IMR-90 (cell line): ENCODE measurements around the gene POLA2. TPM values are rescaled to one million over a fixed set of nuclear protein-coding genes. Genes with fewer than 3 reads are reported as not detected.
A peak's percentile ranks its signal among the peaks of the same experiment; 100 is the strongest.

Experiments used
- ATAC-seq: fragments of 200-7000 bp; cut with Tn5 transposase; 2 replicates; pipeline ENCODE4 v1.9.1; 2020; ENCODE audit warnings: low read depth, mild to moderate bottlenecking, moderate library complexity
- BruUV-seq: library from RNA; stranded (reverse); fragments of 400-500 nt; replicated peaks from 2 replicates; lab custom pipeline; 2021; lab: Mats Ljungman, UMichigan
- CTCF ChIA-PET: fragments of 300-600 bp; formaldehyde crosslinking; extraction: SDS; loops from one replicate; lab custom pipeline; 2021; ENCODE audit warnings: antibody characterized with exemption; lab: Yijun Ruan, JAX
- POLR2A ChIA-PET: fragments of 300-600 bp; sonication (Branson Sonifier 250); formaldehyde crosslinking; loops from one replicate; lab custom pipeline; 2022; ENCODE audit warnings: antibody characterized with exemption; ENCODE audit not compliant: unreplicated experiment; lab: Charles Lee
- DNase-seq: peaks from one replicate; pipeline ENCODE4 v3.0.0; 2013
- H2AFZ ChIP-seq: replicated peaks from 2 replicates; pipeline ENCODE3; 2013; ENCODE audit warnings: low read length, mild to moderate bottlenecking; ENCODE audit not compliant: poor library complexity
- H2AK5ac ChIP-seq: 2 replicates; pipeline ENCODE4 v1.6.1; 2013; ENCODE audit warnings: low read depth, low read length, inconsistent platforms
- H2AK9ac ChIP-seq: replicated peaks from 2 replicates; pipeline ENCODE3; 2013; ENCODE audit warnings: mild to moderate bottlenecking, low read depth, low read length, moderate library complexity; ENCODE audit not compliant: poor library complexity
- H2BK120ac ChIP-seq: 2 replicates; pipeline ENCODE4 v1.6.1; 2013; ENCODE audit warnings: low read depth, low read length, inconsistent platforms
- H2BK15ac ChIP-seq: 3 replicates; pipeline ENCODE4 v1.6.1; 2013; ENCODE audit warnings: low read depth, low read length, inconsistent platforms
- H2BK20ac ChIP-seq: 2 replicates; pipeline ENCODE4 v1.6.1; 2013; ENCODE audit warnings: low read depth, mild to moderate bottlenecking, inconsistent platforms, low read length, moderate library complexity
- H2BK5ac ChIP-seq: 2 replicates; pipeline ENCODE4 v1.6.1; 2013; ENCODE audit warnings: mild to moderate bottlenecking, low read depth, low read length, inconsistent platforms; ENCODE audit not compliant: poor library complexity, severe bottlenecking
- H3K14ac ChIP-seq: replicated peaks from 2 replicates; pipeline ENCODE4 v1.6.1; 2013; ENCODE audit warnings: low read depth, low read length, inconsistent platforms
- H3K18ac ChIP-seq: 2 replicates; pipeline ENCODE4 v1.6.1; 2013; ENCODE audit warnings: low read depth, low read length, control low read depth
- H3K23ac ChIP-seq: 2 replicates; pipeline ENCODE4 v1.6.1; 2013; ENCODE audit warnings: low read depth, low read length, inconsistent platforms
- H3K27ac ChIP-seq: 2 replicates; pipeline ENCODE4 v1.5.1; 2013; ENCODE audit warnings: mild to moderate bottlenecking, control low read depth, low read length; ENCODE audit not compliant: insufficient read depth
- H3K27me3 ChIP-seq: 2 replicates; pipeline ENCODE4 v1.6.1; 2013; ENCODE audit warnings: low read length; ENCODE audit not compliant: control insufficient read depth, insufficient read depth
- H3K36me3 ChIP-seq: 2 replicates; pipeline ENCODE4 v1.6.1; 2013; ENCODE audit warnings: low read length, mixed read lengths; ENCODE audit not compliant: control insufficient read depth, insufficient read depth
- H3K4ac ChIP-seq: 2 replicates; pipeline ENCODE4 v1.6.1; 2013; ENCODE audit warnings: low read depth, low read length, inconsistent platforms
- H3K4me1 ChIP-seq: 2 replicates; pipeline ENCODE4 v1.6.1; 2013; ENCODE audit warnings: low read length, mixed read lengths; ENCODE audit not compliant: control insufficient read depth, insufficient read depth
- H3K4me2 ChIP-seq: 2 replicates; pipeline ENCODE4 v1.6.1; 2013; ENCODE audit warnings: low read depth, mild to moderate bottlenecking, control low read depth, low read length, moderate library complexity
- H3K4me3 ChIP-seq: 2 replicates; pipeline ENCODE4 v1.5.1; 2013; ENCODE audit warnings: low read depth, mild to moderate bottlenecking, control low read depth, low read length, moderate library complexity; ENCODE audit not compliant: insufficient read depth
- H3K56ac ChIP-seq: 2 replicates; pipeline ENCODE4 v1.6.1; 2013; ENCODE audit warnings: low read length, inconsistent platforms; ENCODE audit not compliant: insufficient read depth; ENCODE audit errors: extremely low read depth
- H3K79me1 ChIP-seq, 2 experiments: 2 replicates each; pipeline ENCODE4 v1.6.1; 2013; ENCODE audit warnings: low read length in 2 of 2, inconsistent platforms in 1 of 2, low read depth in 1 of 2
- H3K9ac ChIP-seq: 2 replicates; pipeline ENCODE4 v1.6.1; 2013; ENCODE audit warnings: low read depth, low read length, control low read depth
- H3K9me1 ChIP-seq: 2 replicates; pipeline ENCODE4 v1.6.1; 2013; ENCODE audit warnings: low read length, inconsistent platforms; ENCODE audit not compliant: insufficient read depth
- H3K9me3 ChIP-seq: 2 replicates; pipeline ENCODE4 v1.6.1; 2013; ENCODE audit warnings: low read length; ENCODE audit not compliant: control insufficient read depth, insufficient read depth
- H4K20me1 ChIP-seq: 2 replicates; pipeline ENCODE4 v1.6.1; 2013; ENCODE audit warnings: low read length, inconsistent platforms; ENCODE audit not compliant: insufficient read depth
- H4K5ac ChIP-seq: 2 replicates; pipeline ENCODE4 v1.6.1; 2013; ENCODE audit warnings: mild to moderate bottlenecking, low read depth, low read length, control low read depth
- H4K8ac ChIP-seq, 2 experiments: 2 replicates each; pipeline ENCODE4 v1.6.1; 2013; ENCODE audit warnings: low read depth in 2 of 2, low read length in 2 of 2, control low read depth in 1 of 2, inconsistent platforms in 1 of 2
- H4K91ac ChIP-seq: 2 replicates; pipeline ENCODE4 v1.6.1; 2013; ENCODE audit warnings: low read depth, low read length, inconsistent platforms; ENCODE audit not compliant: insufficient read depth
- BHLHE40 ChIP-seq: fragments of 150-350 bp; IDR thresholded peaks from 2 replicates; pipeline ENCODE4 v1.6.1; 2016; ENCODE audit warnings: mild to moderate bottlenecking, low read depth, low read length
- CEBPB ChIP-seq: IDR thresholded peaks from 2 replicates; pipeline ENCODE4 v1.6.1; 2012; ENCODE audit warnings: low read depth, low read length, improper control_type of control experiment
- CHD1 ChIP-seq: IDR thresholded peaks from 2 replicates; pipeline ENCODE4 v1.6.1; 2012; ENCODE audit warnings: low read depth, low read length, improper control_type of control experiment
- FOS ChIP-seq: fragments of 150-350 bp; IDR thresholded peaks from 2 replicates; pipeline ENCODE4 v1.6.1; 2016; ENCODE audit warnings: low read depth, low read length
- MAFK ChIP-seq: IDR thresholded peaks from 2 replicates; pipeline ENCODE4 v1.6.1; 2012; ENCODE audit warnings: low read depth, low read length, improper control_type of control experiment
- MAZ ChIP-seq: IDR thresholded peaks from 2 replicates; pipeline ENCODE4 v1.6.1; 2012; ENCODE audit warnings: low read depth, mild to moderate bottlenecking, low read length, improper control_type of control experiment, moderate library complexity, borderline replicate concordance
- NFE2L2 ChIP-seq: fragments of 150-350 bp; IDR thresholded peaks from 2 replicates; pipeline ENCODE4 v1.6.1; 2016; ENCODE audit warnings: low read depth, mild to moderate bottlenecking, low read length
- POLR2A ChIP-seq: IDR thresholded peaks from 2 replicates; pipeline ENCODE4 v1.6.1; 2012; ENCODE audit warnings: mild to moderate bottlenecking, low read depth, low read length
- RAD21 ChIP-seq: IDR thresholded peaks from 2 replicates; pipeline ENCODE4 v1.6.1; 2012; ENCODE audit warnings: low read length, improper control_type of control experiment
- RCOR1 ChIP-seq: IDR thresholded peaks from 2 replicates; pipeline ENCODE4 v1.6.1; 2012; ENCODE audit warnings: mild to moderate bottlenecking, low read length, improper control_type of control experiment; ENCODE audit not compliant: insufficient replicate concordance
- RFX5 ChIP-seq: IDR thresholded peaks from 2 replicates; pipeline ENCODE4 v1.8.0; 2012; ENCODE audit warnings: low read depth, mild to moderate bottlenecking, low read length, moderate library complexity
- SMC3 ChIP-seq: fragments of 150-350 bp; IDR thresholded peaks from 2 replicates; pipeline ENCODE4 v1.6.1; 2016; ENCODE audit warnings: low read depth, mild to moderate bottlenecking, antibody characterized with exemption, low read length, moderate library complexity
- WGBS, 2 experiments: methylation state at CpG; one replicate each; pipeline versions ENCODE4 v1.1.5 to v1.1.7; 2013; ENCODE audit warnings: missing lambda C conversion rate in 2 of 2; ENCODE audit not compliant: insufficient read length in 1 of 2; ENCODE audit errors: extremely low coverage in 2 of 2; 5-methylcytosine and 5-hydroxymethylcytosine counted together
- dilution Hi-C: fragments of 300-500 bp; cut with HindIII; formaldehyde crosslinking; loops from one replicate; pipeline ENCODE4 v1.14.3; 2018; ENCODE audit warnings: low sequenced_read_pairs; ENCODE audit not compliant: unreplicated experiment
- in situ Hi-C: fragments of 300-500 bp; cut with MboI; formaldehyde crosslinking; loops from 3 replicates; pipeline ENCODE4 v1.14.3; 2019; ENCODE audit warnings: low sequenced_read_pairs, inconsistent platforms, mixed read lengths
- intact Hi-C: fragments of 100-400 bp; cut with micrococcal nuclease; formaldehyde crosslinking; loops from 2 replicates; pipeline ENCODE4 v1.10.0; 2022
- polyA plus RNA-seq, 3 experiments: library from polyadenylated mRNA; depleted of rRNA; stranded (reverse); fragments of >200 nt; gene quantifications; 2 replicates each; pipeline ENCODE4 v1.2.3, GENCODE V29; 2012; ENCODE audit warnings: low replicate concordance in 1 of 3
- total RNA-seq: library from RNA; depleted of rRNA; stranded (reverse); fragments of >200 nt; gene quantifications from 2 replicates; pipeline ENCODE4 v1.2.3, GENCODE V29; 2012
- TF ChIP-seq, protein P1 (sequence below): fragments of 150-350 bp; IDR thresholded peaks from 2 replicates; pipeline ENCODE4 v1.6.1; 2017; ENCODE audit warnings: mild to moderate bottlenecking, antibody characterized with exemption, low read length, low read depth
- TF ChIP-seq, protein P2 (sequence below): fragments of 150-350 bp; IDR thresholded peaks from 2 replicates; pipeline ENCODE4 v1.6.1; 2016; ENCODE audit warnings: low read depth, mild to moderate bottlenecking, low read length, moderate library complexity, borderline replicate concordance

Gene POLA2
- total and polyA plus RNA-seq, 2 of the 4 experiments (the other 2 are of a cell fraction) = 14.2 to 17.3 TPM

DNA sequence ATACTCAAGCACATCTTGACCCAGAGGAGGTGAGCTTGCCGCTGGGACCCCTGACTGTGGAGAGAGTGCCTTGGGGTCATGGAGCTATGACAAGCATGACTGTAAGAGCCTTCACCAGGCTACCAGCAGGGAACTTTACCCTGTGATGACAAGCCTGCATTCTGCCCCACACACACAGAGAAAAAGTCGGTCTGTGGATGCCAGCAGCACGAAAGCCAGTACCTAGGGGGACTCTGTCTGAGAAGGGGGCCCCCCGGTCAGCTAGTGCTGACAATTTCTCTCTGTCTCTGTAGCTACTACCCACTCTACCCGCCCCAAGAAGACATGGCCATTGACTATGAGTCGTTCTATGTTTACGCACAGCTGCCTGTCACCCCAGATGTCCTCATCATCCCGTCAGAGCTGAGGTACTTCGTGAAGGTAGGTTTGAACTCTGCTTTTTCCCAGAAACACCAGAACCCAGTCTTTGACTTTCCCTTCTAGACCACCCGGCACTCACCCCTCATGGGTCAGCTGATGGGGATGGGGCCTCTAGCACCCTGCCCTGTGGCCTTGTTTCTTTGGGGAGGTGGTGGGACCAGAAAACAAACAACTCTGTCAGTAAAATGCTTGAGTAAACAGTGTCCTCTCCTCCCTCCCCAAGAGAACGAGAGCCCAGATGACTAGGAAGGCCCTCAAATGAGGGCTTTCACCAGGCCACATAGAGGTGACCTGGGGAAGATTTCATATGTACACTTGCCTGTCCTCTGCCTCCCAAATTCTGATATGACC, 34.0 kb downstream of the POLA2 start (continued):
- TF ChIP-seq, protein P1, sequence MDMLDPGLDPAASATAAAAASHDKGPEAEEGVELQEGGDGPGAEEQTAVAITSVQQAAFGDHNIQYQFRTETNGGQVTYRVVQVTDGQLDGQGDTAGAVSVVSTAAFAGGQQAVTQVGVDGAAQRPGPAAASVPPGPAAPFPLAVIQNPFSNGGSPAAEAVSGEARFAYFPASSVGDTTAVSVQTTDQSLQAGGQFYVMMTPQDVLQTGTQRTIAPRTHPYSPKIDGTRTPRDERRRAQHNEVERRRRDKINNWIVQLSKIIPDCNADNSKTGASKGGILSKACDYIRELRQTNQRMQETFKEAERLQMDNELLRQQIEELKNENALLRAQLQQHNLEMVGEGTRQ = no peak

DNA sequence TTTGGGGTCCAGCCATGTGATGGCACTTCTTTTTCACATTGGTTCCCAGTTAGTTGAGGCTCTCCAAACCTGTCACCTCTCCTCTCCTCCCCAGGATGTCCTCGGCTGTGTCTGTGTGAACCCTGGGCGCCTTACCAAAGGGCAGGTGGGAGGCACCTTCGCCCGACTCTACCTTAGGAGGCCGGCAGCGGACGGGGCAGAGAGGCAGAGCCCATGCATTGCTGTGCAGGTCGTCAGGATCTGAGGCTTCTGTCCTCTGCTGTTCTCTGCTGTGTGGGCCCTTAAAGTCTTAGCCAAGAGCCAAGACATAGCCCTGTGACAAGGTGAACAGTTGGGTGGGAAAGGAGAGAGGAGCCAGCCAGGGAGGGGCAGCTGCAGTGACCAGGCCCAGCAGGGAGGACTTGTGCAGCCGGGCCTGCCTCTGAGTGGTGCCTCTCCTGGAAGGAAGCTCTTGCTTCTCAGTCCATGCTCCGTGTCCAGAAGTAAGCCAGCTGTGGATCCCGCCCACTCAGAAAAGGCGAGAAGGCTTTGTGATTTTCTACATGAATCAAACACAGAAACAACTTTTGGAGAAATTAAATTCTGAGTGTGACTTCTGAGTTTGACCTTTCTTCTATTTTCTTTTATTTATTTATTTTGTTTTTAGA, 35.4 kb downstream of the POLA2 start:
- Histone ChIP-seq H3K4me1 (peaks cover 62% of the 10 kb centered on the region), H2AFZ (peak overlapping the region; percentile 8), H3K9me1 (peaks cover 41% of the 10 kb centered on the region), H2BK15ac (0 out of 3 replicates have a peak overlapping the region, but pooled peaks have one; percentile 49), H3K56ac (no peak overlapping the region), H2AK5ac (peak overlapping the region; percentile 81; the same call in 1 of the 2 replicates), H3K9ac (no peak overlapping the region), H3K18ac (peak overlapping the region; percentile 35; the same call in 1 of the 2 replicates), H3K27ac (peak overlapping the region; percentile 66; the same call in 1 of the 2 replicates), H3K4me3 (no peak overlapping the region), H3K79me1 (peaks cover 14 to 61% of the 10 kb centered on the region in 2 experiments), H2BK5ac (peak overlapping the region; percentile 7), H3K36me3 (0 out of 2 replicates have a peak, but pooled peaks cover 3% of the 10 kb centered on the region), H4K5ac (peak overlapping the region; percentile 18; the same call in 1 of the 2 replicates), H3K14ac (peak overlapping the region; percentile 43), H3K4me2 (no peak overlapping the region), H3K4ac (peak overlapping the region; percentile 68), H3K9me3 (no peaks in the 10 kb centered on the region), H4K91ac (peak overlapping the region; percentile 77), H3K27me3 (no peaks in the 10 kb centered on the region), H2BK20ac (peak overlapping the region; percentile 36; the same call in 1 of the 2 replicates), H3K23ac (no peak overlapping the region), H4K8ac (peak overlapping the region; percentile 21 to 66; a peak in 2 of 4 replicates), H2AK9ac (peak overlapping the region; percentile 33), H4K20me1 (0 out of 2 replicates have a peak, but pooled peaks cover 6% of the 10 kb centered on the region), H2BK120ac (peak overlapping the region; percentile 54)
- 76% methylated on average over 5 of the region's 12 CpGs; no CpG with 5 or more reads in 1 of the 2 experiments for WGBS, 2 experiments
- no peak for DNase-seq
- POLR2A ChIA-PET = no interaction called here
- CTCF ChIA-PET = interaction anchor here (2.7 kb wide), 1 partner anchor 19 kb away, joined by 10 read pairs; no protein-coding TSS in a partner anchor
- no peak for ATAC-seq
- in situ Hi-C loops = no loop called here
- dilution Hi-C loops = no loop called here
- intact Hi-C loops = no loop called here
- BruUV-seq = no TSS peak
- TF ChIP-seq CHD1 (no peak), MAFK (no peak), RAD21 (no peak), POLR2A (no peak), RFX5 (no peak), NFE2L2 (no peak), BHLHE40 (no peak), RCOR1 (no peak), MAZ (no peak), CEBPB (no peak), FOS (no peak), SMC3 (no peak)
- TF ChIP-seq, protein P2, sequence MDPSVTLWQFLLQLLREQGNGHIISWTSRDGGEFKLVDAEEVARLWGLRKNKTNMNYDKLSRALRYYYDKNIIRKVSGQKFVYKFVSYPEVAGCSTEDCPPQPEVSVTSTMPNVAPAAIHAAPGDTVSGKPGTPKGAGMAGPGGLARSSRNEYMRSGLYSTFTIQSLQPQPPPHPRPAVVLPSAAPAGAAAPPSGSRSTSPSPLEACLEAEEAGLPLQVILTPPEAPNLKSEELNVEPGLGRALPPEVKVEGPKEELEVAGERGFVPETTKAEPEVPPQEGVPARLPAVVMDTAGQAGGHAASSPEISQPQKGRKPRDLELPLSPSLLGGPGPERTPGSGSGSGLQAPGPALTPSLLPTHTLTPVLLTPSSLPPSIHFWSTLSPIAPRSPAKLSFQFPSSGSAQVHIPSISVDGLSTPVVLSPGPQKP = no peak
